Stimulated activated CD8-positive, alpha-beta memory T cell treated with anti-CD3 and anti-CD28 coated beads, Interleukin-4, amount 100 ng/mL, for 4 hours (primary cell): ENCODE results near the gene MAP2K3.
"Not testable (repeated sequence)": the region's sequence is repeated elsewhere in the genome, so short reads cannot be mapped to it uniquely, and the experiment has no call there.

Experiments used
- DNase-seq, 2 donors: peaks; one replicate each; pipeline ENCODE4 v3.0.0-alpha.2; 2020; ENCODE audit warnings: low read depth in 2 of 2, low spot score in 1 of 2

MAP2K3 gene

DNA sequence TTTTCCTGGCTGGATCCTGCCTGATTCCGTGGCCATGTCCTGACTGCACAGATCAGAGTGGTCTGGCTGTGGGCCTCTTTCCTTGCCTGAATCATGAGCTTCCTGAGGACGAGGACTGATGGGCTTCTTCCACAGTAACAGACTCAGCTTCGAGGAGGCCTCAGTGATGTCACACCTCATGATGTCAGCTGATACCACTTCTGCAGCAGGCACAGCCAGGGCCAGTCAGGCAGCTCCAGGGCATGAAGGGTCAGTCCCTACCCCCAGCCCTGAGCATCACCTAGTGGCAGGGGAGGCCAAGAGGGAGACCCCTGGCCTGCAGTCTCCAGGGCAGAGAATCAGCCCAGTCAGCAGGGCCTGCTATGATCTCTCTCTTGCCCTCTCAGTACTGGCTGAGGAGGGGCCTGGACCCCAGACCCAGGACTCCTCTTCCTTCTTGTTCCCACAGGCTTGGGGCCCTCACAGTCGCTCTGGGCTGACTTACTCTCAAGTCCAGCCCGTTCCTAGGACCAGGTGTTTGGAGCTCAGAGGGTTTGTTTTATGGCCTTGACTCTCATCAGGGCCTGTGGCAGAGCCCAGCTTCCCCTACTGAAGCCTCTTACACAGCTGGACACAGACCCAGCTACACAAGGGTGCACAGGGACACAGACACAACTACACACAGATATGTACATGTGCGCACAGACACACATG is 65.0 kb downstream of the MAP2K3 start:
- not testable (repeated sequence) for DNase-seq

DNA sequence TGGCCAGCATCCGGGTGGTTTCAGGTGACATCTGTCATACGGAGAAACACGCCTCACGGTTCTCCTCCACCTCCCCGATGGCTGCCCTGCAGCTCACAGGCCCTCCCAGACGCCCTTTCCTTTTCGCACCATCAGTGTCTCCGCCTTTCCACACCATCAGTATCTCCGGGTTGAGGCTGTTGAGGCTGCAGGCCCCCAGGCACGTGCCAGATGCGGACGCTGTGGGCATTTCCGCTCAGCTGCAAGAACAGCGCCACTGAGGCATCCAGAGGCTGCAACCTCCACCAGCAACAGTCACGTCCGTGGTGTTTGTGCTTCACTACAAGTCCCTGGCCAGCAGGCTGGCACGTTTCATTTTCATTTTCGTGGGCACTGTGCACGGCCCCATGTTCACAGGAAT is 66.0 kb downstream of the MAP2K3 start:
- not testable (repeated sequence) for DNase-seq

DNA sequence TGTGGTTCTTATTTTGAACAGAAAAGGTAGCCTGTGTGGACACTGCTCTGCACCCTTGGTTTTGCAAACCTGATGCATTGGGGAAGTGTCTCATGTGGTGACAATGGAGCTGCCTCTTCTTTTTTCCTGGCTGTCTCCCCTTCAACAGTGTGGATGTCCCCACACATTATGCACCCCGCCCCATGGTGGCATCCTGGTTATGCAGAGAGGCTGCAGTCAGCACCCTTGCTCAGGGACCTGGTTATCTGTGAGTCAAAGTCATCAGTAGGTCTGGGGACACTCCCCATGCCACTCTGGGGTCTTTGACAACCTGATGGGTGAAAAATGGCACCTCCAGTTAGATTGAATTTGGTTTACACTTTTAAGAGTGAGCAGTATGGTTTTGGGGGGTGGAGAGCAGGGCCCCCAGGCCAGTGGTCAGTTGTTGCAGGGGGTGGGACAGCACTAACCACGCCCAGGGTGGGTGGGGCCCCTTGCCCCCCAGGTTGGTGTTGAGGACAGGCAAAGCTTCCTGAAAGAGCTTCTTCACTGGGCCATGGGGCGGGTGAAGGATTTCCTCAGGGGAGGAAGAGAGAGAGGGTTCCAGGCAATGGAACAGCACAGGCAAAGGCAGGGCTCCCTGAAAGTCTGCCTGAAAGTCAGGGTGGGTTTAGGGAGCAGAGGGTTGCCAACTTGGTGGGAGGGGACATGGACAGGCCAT is 67.0 kb downstream of the MAP2K3 start:
- no peak for DNase-seq

DNA sequence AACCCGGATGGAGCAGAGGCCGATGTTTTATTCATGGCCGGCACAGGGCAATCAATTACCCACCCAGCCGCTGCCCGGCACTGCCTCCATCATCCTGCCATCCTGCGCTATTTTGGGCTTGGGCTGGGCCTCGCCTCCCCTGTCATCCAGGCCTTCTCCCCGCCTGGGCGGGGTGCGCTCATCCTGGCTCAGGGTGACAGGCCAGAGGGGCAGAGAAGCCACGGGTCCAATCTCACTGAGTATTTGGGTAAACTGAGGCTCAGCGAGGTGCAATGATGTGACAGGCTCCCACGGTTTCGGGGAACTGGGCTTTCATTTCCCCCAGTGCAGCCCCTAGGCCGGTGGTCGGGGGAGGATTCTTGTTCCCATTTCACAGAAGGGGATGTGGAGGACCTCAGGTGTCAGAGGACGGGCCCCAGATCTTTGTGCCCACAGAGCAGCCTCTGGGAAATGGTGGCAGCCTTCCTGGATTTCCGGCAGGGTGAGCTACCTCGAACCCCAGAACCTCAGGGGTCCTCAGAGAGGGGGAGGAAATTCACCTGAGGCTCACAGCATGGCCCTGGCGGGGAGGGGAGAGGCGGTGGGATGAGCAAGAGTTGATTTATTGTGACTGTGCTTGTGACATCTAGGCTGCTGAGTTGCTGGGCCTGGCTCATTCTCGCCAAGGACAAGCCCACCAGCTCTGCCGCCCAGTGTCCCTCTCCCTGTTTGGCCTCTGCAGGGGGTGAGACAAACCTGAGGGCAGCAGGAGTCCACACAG is 67.9 kb downstream of the MAP2K3 start:
- DNase-seq: no peak

DNA sequence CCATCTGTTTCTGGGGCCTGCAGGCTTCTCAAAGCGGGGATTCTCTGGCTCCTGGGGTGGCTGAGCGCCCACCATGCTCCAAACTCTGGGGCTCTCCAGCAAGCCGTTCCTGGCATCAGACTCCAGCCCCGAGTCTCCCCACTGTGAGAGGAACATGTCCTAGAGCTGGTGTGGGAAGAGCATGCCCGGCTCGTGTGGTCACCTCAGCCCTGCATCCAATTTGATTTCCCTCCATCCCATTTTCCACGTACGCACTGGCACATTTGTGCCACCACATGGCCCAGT is 68.4 kb downstream of the MAP2K3 start:
- no peak for DNase-seq

DNA sequence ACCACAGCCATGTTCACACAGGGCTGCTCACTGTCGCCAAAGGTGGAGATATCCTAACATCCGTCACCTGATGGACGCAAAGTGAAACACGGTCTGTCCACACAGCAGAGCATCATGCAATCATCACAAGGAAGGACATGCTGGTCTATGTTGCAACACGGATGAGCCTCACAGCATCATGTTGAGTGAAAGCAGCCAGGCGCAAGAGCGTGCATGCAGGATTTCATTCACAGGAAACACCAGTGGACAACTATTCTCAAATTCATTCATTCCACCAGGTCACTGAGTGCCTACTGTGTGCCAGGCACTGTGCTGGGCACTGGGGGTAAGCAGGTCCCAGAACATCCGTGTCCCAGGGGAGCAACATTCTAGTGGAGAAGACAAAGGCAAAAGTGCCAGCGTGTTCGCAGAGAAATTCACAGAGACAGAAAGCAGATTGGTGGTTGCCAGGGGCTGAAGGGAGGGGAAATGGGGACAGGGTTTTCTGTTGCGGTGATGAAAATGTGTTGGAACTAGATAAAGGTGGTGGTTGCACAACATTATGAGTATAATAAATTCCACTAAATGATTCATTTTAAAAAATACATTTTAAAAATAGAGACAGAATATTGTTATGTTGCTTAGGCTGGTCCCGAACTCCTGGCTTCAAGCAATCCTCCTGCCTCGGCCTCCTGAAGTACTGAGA is 69.0 kb downstream of the MAP2K3 start:
- no peak for DNase-seq

DNA sequence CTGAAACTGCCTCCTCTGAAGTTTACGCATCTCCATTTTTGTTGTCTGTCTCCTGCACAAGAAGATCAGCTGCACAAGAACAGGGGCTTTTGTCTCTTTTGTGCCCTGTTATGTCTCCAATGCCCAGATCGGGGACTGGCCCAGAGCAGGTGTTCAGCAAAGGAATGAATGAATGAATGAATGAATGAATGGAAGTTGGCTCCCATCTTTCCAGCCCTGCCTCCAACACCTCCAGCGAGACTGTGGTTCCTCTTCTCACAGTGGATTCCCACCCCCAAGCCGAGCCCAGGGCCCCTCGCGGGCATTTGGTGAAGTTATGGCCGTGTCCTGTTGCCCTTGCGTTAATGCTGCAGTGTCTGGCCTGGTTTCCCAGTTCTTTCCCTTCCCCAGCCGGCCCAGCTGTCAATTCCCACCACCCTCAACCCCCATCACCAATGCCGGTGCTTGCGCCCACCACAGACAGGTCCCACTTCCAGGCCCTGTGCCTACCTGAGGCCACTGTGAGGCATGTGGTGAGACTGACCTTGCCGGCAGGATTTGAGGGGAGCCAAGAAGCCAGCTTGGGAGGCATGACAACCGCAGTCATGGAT is 70.4 kb downstream of the MAP2K3 start:
- DNase-seq: no peak

DNA sequence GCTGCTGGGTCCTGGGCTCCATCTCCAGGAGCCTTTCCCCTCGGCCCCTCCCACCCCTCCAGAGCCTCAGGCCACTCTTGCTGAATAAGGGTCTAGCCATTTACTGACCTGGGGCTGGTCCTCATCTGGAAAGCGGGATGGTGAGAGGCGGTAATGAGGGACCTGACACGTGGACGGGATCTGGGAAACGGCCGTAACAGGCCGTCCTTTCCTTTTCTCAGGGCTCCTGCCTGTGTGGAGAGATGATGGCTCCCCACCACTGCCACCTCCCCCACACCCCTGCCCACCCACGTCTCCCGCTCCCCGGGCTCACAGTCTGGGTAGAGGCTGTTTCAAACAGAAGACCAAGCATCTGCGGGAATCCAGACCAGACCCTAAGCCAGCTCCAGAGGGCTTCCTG is 71.1 kb downstream of the MAP2K3 start:
- DNase-seq: no peak

DNA sequence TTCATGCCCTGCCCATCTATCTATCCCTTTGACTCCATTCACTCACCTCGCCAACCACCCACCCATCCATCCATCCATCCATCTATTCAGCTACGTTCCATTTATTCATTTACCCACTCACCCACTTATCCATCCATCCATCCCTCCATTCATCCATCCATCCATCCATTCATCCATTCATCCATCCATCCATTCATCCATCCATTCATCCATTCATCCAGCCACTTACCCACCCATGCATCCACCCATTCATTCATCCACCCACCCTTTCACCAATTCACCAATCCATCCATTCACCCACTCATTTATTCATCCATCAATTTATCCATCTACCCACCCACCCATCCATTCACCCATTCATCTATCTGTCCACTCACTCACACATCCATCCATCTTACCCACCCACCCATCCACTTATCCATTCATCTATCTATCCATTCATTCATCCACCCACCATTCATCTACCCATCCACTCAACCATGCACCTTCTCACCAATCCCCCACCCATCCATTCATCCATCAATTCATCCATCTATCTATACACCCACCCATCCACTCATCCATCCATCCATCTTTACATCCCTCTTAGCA is 72.1 kb downstream of the MAP2K3 start:
- no peak for DNase-seq

DNA sequence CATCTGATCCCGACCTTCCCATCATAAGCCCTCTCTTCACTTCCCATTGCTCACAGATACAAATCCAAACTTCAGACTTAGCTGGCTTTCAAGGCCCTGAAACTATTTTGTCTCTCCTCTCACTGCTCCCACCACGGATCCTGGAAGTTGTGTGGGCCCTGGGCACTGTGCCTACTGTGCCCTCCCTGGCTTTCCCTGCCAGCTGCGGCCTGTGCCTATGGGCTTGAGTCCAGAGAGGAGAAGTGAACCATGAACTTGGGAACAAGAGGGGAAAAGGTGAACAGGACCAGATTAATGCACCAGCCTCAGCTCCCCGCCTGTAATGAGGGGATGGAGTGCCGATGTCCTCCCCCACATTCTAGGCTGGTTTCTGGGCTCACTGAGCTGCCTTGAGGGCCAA is 72.8 kb downstream of the MAP2K3 start:
- DNase-seq: no peak

DNA sequence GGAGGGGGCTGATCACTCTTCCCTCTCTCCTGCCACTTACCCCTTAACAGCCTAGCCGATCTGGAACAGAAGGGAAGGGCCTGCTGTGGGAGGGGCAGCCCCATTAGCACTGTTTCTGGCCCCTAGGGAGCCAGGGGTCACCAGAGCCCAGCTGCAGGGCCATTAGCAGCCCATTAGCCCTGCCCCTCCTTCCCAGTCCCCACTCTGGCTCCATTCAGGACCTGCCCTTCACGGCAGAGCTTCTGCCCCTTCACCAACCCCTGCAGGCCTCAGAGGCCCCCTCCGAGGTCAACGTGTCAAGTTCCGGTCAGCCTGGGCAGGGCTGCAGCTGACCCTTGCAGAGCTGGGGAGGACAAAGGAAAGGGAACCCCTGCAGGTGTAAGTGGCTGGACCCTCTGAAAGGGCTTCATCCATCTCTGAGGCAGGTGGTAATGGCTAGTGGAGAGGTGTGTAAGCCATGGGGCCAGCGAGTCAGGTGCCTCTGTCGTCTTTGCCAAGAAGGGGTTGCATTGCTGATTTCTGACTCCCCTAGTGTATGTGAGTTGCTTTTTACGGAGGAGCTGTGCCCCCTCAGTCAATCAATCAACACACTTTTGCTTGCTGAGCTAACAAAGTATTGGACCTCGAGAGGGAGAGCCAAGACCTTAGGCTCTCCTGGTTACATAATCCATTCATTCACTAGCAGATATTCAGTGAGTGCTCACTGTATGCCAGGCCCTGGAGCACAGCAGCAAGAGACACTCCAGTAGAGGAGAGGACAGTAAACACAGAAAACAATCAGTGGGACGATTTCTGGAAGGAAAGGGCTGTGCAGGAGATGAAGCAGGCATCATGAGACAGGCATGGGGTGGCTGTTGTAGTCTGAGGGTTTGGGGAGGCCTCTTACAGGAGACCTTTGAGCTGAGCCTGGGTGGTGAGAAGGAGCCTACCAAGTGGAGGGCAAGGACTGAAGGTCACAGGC is 73.5 kb downstream of the MAP2K3 start:
- DNase-seq: no peak

DNA sequence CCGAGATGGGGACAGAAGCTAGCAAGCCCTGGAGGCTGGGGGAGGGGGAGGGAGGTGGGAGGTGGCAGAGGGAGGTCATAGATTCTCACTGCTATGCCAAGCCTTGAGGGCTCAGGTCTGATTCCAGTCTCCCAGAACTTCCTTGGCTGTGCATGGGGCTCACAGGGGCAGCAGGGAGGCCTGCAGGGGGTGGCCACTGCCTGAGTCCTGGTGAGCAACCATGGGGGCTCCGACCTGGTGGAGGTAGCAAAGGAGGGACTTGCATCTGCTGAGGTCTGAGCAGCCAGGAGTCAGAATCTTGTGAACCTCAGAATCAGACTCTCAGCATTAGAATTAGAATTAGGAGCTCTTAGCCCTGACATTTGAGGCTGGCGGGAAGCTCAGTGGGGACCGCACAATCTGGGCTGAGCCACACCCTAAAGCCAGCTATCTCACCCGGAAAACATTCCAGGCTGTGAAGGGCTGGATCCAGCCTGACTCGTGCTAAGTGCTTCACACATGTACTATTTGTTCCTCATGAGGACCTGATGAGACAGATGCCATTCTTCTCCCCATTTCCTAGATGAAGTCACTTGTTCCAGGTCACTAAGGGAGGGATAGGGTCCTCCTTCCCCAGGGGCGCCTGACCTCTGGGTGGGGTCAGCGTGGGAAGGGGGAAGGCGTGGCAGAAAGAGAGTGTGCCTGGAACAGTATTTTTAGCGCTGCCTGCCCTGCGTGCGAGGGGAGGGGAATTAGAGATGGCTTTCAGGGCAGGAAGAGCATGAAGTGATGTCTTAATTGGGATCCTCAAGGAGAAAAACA is 74.4 kb downstream of the MAP2K3 start:
- DNase-seq: no peak

DNA sequence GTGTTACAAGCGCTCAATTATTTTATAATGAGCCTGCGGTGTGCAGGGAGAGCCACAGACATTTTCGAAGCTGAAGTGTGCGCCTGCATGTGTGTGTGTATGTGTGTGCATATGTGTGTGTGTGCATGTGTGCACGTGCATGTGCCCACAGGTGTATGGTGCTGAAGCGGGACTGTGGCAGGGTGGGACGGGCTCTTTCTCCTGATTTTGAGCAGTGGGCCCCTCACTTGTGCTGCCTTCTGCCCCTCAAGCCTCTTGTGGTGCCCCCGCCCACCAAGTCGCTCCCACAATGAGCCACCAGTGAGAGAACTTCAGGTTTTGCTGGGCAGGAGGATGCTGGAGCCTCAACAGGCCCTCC is 75.0 kb downstream of the MAP2K3 start:
- no peak for DNase-seq

DNA sequence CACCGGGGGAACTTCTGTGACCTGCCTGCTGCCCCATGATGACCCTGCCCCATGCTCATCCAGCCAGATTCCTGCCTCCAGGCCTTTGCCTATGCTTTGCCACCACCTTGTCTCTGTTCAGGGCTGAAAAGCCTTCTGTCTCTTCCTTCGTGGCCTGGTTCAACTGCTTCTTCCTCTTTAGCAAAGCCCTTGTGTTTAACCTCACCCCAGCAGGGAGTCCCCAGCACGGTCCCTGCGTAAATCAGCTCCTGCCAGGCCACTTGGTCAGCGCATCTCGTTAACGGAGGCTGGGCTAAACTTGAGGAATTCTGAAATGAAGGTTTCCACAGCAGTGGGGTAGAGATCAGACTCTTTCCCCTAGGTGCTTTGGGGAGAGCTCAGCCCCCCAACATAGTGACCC is 75.5 kb downstream of the MAP2K3 start:
- no peak for DNase-seq

DNA sequence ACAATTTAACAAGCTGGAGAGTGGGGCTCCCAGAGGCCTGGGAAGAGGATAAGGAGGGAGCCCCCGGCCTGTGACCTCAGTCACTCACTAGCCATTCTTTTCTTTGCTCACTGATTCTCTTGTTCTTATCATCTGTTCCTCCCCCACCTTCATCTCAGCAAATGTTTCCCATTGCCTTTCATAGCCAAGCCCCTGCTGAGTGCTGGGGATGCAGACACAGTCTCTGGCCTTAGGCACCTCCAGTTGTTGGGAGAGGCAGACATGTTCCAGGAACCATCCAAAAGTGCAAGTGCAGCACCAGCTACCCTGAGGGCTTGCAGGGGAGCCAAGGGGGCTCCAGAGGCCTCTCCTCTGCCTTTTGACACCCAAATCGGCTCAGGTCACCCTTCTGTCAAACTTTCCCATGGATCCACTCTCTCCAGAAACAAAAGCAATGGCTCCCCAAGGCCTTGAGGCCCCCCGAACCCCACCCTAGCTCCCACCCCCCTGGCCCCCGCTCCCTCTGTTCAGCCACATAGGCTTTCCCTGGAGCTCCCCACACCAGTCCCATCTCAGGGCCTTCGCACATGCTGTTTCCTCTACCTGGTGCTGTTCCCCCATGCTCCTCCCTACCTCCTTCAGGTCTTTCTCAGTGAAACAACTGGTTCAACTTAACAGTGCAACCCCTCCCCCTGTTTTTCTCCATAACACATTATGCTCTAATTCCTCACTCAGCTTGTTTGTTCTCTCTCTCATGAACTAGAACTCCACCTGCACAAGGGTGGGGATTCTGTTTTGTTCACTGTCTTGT is 76.7 kb downstream of the MAP2K3 start:
- DNase-seq: no peak

DNA sequence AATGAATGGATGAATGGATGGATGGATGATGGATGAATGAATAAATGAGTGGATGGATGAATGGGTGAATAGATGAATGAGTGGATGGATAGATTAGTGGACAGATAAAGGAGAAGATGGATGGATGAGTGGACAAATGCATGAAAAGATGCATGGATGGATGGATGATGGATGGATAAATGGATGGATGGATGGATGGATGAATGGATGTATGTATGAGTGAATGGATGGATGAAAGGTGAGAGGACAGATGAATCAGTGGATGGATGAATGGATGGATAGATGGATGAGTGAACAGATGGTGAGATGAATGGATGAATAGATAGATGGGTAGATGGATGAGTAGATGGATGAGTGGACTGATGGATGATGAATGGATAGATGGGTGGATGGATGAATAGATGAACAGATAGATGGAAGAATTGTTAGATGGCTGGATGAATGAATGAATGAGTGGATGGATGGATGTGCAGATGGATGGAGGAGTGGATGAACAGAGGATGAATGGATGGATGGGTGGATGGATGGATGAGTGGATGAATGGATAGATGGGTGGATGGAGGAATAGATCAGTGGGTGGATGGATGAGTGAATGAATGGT is 77.9 kb downstream of the MAP2K3 start:
- DNase-seq: no peak

DNA sequence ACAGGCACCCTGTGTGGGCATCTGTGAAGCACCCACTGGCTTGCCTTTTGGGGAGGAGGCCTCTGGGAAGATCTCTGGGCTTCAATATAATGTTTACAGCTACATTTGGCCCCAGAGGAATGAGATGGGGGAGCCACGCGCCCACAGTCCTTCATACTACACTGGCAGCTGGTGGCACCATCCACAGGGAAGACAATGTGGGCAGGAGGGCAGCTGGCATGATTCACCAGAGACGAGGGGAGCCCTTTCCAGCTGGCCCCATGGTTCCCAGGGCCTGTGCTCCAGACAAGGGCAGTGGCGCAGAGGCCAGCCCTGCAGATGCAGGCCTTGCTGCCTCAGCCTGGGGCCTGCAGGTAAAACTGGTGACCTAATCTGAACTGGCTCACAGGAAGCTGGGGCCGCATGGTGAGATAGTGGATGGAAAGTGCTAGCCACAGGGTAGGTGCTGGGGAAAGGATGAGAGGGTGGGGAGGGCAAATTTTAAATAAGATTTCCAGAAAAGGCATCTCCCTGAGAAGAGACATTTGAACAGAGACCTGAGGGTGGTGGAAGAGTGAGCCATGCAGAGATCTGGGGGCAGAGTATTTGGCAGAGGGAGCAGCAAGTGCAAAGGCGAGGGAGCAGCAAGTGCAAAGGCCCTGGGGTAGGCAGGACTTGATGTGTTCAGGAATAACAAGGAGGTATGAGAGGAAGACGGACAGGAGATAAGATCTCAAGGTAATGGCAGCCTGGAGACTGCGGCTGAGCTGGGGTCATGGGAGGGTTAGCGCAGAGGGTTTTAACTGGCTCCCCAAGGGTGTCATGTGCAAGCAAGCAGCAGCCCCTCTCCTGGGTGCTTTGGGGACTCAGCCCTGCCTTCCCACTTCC is 79.5 kb downstream of the MAP2K3 start:
- no peak for DNase-seq
